OCI-M1 (cell line): ENCODE data around the gene CADPS2.
A peak's percentile ranks its signal among the peaks of the same experiment; 100 is the strongest.

Experiments
- DNase-seq: peaks from one replicate; lab custom pipeline; 2025; lab: John Stamatoyannopoulos, UW

The CADPS2 gene

DNA sequence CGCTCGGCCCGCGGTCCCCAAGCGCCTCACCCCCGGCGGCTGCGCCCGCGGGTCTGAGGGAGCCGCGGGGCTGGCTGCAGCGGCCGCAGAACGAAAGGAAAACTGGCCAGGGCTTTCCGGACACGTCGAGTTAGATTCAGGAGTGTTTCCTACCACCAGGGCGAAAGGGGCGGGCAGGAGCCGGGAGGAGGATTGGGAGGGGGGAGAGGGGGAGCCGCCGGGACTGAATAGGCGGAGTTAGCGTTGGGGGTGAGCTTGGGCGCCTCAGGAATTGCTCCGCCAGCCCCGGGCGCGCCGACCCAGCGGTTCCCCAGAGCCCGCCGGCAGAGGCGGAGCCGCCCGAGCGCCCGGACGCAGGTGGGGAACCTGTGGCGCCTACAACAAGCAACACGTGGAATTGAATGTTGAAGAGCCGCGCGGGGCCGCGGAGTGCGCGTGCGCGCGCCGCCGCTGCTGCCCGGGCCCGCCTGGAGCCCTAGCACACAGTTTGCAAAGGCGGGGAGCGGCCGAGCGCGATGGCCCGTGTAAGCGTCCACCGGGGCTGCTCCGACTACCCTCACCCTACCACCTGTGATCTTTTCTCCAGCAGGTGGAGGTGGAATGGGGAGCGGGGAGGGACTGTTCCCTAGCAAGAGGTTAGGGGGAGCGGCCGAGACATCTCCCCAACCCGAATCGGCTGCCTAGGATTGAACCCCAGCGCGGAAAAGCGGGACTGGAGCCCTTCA lies at the start of gene CADPS2:
TSS of gene CADPS2 (minus strand) at position 104 of the 725 bp plus-strand sequence. CDS start 123 bp downstream, outside the sequence.
- peak; percentile 77 for DNase-seq

DNA sequence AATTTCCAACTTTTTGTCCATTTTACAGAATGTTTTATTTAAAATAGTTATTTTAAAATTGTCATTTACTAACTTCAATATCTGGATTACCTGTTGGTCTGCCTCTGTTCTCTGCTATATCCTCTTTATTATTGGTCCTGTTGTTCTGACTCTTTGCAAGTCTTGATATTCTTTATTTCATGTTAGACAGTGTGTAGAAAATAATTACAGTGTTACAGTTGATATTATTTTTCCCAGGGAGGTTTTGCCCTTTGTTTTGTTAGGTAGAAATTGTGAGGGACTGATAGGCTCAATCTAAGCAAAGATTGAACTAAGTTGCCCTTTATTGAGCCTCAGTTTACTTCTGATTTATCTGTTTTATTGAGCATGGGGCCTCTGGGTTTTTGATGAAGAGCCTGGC lies 49.4 kb upstream of the CADPS2 start:
- no peak for DNase-seq

- no peak for DNase-seq
Measured at GRCh38 chr7:122919643-122920181, 33.5 kb upstream of the CADPS2 start.

DNA sequence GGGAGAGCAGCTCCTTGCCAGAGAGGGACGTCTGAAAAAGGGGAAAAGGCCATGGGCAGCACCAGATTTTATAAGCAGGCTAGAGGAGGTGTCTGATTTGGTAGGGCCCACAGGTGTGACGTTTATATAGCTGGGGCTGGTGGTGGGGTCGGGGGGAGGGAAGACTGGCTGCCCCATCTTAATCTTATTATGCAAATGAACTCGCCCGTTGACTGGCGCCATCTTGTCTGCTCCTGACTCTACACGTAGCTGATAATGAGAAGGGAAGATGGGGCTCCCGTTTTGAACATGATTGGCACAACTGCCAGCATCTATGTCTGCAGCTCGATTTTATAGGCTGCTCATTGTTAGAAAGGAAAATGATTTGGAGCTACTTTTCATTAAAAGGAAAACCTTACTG lies 28.6 kb upstream of the CADPS2 start:
- DNase-seq, result no peak

DNA sequence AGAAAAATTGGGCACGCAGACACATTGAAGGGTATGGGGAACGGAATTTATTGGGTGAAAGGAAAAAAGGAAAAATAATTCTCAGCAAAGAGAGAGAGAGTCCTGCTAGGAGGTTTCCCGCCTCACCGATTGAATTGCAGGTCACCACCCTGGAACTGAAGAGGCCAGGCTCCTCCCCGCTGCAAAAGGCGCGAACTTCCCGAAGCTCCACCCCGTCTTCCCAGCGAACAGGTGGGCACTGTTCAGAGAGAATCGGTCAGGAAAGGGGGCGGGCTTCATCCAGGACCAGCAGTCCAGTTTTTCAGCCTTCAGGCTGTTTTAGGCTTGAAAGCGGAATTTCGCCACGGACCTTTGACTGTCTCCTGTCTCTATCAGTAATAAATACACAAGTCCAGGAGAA lies 27.3 kb upstream of the CADPS2 start:
- DNase-seq, result no peak

- DNase-seq, result peak; percentile 65
Measured at GRCh38 chr7:122902751-122903495, 16.7 kb upstream of the CADPS2 start.

DNA sequence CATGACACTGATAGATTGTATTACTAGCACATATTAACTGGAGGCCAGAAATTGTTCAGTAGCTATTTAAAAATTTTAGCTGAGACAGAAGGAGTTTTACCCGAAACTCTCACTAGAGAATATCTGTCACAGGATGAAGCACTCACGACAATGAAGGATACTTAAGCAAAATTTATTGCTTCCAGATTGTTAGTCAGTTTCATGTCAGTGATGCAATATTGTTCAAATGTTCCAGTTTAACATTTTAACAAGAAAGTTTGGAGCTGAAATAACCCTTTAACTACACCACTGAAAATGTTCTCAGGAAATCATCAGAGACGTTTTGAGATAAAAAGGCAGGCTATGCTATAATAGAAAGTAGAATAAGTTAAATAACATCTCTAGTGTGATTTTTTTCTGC lies 15.0 kb upstream of the CADPS2 start:
- DNase-seq, result no peak

- DNase-seq, result no peak
Measured at GRCh38 chr7:122896509-122896908, 10.2 kb upstream of the CADPS2 start.

DNA sequence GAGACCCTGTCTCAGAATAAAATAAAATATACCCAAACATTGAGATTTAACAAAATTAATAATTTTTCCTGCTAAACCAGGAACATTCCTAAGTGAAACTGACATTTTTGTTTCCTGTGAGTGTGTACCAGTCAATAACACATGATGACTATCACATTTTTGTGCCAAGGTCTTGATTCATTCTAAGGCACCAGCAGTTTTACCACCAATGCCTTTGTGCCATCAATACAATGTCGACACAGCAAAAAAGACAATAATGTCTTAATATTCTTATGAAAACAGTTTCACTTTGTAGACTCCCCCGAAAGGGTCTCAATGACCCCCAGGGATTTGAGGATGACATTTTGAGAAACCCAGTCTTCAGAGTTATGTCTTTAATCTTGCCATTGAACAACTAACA lies 7.2 kb upstream of the CADPS2 start:
- no peak for DNase-seq

- DNase-seq, result no peak
Measured at GRCh38 chr7:122889116-122889515, 2.9 kb upstream of the CADPS2 start.

GRCh38 chr7:122887848-122888247 lies 1.6 kb upstream of the CADPS2 start:
- DNase-seq, result no peak

DNA sequence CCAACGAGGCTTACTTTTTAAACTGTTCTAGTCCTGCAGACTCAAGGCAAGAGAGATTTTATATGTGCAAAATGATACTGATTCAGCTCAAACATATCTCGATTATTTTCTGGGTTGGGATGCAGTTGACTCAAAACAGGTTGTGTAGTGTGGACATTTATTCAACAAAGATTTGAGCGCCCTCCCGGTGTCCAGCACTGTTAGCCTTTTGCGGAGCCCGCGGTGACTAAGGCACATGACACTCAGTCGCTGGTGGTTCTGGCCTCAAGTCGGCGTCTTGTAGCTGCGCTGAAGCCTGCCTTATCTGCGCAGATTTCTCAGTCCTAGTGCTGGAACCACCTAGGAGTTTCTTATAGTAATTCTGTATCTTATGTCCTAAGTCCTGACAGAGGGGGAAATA lies 938 bp upstream of the CADPS2 start:
- peak; percentile 80 for DNase-seq

- DNase-seq, result peak; percentile 32
Measured at GRCh38 chr7:122885583-122886356, 490 bp downstream of the CADPS2 start.

DNA sequence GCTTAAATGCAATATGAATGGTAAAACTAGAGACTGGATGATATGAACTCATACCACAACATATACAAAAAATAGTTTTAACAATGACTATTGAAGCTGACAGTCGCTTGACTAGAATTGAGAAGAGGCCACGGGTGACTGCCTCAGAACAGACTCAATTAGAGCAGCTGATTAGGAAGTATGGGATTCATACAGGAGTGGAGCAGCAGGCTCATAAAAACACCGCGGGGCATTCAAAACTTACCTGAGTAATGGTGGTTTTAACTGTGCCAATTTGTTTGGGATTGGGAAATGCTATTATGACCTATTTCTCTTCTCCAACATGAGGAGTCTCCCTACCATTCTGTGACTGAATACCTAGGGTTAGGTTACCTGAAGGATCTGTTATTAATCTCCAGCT lies 2.1 kb downstream of the CADPS2 start:
- DNase-seq, result no peak

DNA sequence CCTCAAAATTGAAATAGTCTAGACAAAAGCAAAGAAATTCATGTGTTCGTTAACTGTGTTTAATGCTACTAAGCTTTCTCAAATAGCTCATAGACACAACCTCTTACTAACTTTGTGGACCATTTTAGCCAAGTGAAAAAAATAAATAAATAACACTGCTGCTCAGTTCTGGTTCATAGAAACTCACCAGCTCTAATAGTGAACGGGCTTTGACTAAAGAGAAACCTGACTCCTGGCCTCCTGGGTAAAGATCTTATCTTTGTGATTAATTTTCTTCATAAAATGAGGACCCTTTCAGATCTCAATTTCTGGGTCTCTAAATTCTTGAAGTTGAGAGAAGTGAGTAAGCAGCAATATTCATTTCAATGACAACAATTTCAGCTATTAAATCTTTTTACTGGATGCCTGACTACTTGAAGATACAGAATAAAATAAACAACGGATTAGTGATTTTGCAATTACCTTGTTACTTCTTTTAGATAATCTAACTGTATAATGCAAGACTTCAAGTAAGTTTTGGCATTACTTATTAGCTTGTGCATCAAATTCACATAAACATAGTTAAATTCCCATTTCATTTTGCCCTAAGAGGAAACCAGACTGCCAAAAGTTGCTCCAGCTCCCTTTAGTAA lies 3.1 kb downstream of the CADPS2 start:
- DNase-seq, result no peak

- no peak for DNase-seq
Measured at GRCh38 chr7:122881324-122881723, 4.9 kb downstream of the CADPS2 start.

DNA sequence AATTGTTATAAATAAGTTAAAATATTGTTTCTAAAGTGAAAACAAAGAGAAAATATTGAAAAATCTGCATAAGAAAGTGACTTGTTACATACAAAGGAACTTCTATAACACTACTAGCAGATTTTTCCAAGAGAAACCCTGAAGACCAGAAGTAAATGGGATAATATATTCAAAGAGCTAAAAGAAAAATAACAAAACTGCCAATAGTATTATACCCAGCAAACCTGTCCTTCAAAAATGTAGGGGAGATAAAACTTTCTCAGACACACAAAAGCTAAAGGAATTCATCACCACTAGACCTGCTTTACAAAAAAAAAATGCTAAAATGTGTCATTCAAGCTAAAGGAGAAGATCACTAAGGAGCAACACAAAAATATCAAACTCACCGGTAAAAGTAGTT lies 17.0 kb downstream of the CADPS2 start:
- no peak for DNase-seq

DNA sequence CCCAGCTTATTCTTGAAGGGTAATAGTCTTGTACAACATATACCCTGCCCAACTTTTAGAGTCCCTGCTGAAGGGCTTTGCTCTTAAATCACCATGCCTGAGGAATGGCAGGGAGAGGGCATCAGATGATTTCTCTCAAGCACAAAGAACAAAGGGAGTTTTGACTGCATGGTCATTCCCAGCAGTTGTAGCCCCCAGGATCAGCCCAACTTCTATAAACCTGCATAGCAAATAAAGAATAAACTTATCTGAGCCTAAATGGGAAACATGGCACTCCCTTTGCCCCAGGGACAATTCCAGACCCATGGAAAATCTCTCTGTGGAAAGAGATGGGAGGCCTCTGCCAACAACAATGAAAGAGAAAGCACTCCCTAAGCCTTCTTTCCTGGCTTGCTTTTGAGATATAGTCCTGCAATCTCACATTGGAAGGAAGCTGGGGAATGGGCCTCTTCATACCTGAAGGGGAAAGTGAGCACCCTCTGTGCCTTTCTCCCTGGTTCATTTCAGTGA lies 18.7 kb downstream of the CADPS2 start:
- DNase-seq, result no peak

DNA sequence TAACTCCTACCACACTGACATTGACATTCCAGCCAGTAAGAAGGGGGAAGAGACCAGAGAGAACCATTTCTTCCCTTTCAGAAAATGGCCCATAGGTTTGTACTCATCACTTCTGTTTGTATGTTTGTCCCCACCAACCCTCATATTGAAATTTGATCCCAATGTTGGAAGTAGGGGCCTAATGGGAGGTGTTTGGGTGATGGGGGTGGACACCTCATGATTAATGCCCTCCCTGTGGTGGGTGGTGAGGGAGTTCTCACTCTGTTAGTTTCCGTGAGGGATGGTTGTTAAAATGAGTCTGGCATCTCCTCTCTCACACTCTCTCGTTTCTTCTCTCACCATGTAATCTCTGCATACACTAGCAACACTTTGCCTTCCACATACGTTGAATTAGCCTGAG lies 21.4 kb downstream of the CADPS2 start:
- DNase-seq, result no peak

DNA sequence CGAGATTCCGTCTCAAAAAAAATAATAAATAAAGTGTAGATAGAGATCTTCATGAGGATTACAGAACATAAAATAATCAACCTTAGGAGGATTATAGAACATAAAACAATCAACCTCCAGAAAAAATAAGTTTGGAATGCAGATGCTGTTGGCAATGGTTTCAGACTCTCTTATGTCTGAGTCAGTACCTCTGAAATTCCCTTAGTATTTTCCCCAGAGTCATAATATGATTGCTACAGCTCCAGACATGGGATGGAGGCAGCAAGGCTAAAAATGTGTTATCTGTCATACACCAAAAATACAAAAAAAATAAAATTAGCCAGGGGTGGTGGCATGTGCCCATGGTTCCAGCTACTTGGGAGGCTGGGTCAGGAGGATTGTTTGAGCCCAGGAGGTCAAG lies 22.2 kb downstream of the CADPS2 start:
- no peak for DNase-seq

DNA sequence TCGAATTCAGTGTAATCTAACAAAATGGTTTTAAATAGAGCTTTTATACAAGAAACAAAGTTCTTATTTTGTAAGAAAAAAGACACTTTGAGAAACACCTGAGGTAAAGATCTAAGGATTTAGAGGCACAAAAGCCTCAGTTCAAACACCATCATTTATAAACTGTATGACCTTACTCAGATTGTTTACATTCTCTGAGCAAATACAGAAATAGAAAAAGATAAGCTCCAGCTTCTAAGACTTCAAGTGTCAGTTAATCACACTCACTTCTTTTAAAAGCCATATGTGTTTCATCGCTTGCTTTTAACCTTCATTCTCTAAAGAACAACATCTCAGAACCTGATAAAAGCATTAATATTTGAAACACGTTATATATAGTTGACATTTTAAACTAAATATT lies 27.9 kb downstream of the CADPS2 start:
- no peak for DNase-seq

GRCh38 chr7:122850528-122850927 lies 35.7 kb downstream of the CADPS2 start:
- DNase-seq, result no peak
